ENCODE data around the gene TSSC4. TPM values are rescaled to one million over a fixed set of nuclear protein-coding genes. Genes with fewer than 3 reads are reported as not detected.

The TSSC4 gene
- total and polyA plus RNA-seq, 5 donors from 2014 or later: 59.6 to 97.4 (median 69.8) TPM

DNA sequence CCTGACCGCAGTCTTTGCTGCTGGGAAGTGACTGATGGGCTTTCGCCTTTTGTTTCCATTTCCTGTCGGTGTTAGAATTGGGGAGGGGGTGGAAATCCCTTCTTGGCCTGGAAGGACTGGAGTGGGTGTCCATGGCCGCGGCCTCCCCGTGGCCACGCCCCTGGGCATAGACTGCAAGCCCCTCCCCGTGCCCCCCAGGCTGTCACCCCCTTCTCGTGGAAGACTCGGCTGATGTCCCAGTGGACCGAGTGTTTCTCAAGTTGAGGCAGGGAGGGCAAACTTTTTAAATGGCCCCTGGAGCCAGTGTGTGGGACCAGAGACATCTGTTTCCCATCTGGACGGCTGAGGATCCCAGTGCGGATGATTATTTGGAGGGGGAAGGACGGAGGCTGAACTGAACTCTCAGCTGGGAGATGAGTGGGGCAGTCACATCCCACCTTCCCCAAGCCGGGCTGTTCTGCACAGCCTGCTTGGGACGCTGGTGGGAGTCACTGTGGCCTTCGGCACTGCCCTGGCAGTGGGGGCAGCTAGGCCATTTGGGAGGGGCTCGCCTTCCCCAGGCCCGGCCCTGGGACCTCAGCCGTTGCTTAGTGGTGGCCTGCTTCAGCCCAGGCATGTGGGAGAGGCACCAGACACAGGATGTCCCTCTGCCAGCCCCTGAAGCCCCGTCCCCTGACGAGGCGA lies 21.9 kb upstream of the TSSC4 start:
- Mint-ChIP-seq H3K4me1 (peaks cover 0 to 46% (median 22%) of the 10 kb centered on the region in 4 donors), H3K27me3 (no peaks in the 10 kb centered on the region), H3K4me3 (peak overlapping the region; percentile 74 to 91 (median 86)), H3K36me3 (no peaks in the 10 kb centered on the region), H3K27ac (peak overlapping the region; percentile 38 to 86 (median 78)), H3K9me3 (no peaks in the 10 kb centered on the region)
- H3K27me3 ChIP-seq (ENCODE audit: control insufficient read depth, insufficient read depth, low read length): no peaks in the 10 kb centered on the region
- H3K4me1 ChIP-seq (ENCODE audit: control insufficient read depth, insufficient read depth, low read length, poor library complexity, severe bottlenecking): peaks cover 44% of the 10 kb centered on the region
- peak overlapping the region; percentile 62 for H3K4me3 ChIP-seq (ENCODE audit: low read depth, low read length)
- ATAC-seq (ENCODE audit: low read depth in 2 of 2) (no peak), DNase-seq (no peak)
- no peaks in the 10 kb centered on the region for H3K36me3 ChIP-seq (ENCODE audit: control insufficient read depth, insufficient read depth, low read length)
- peak overlapping the region; percentile 71 for H3K27ac ChIP-seq (ENCODE audit: insufficient read depth, low read length, poor library complexity, severe bottlenecking)
- H3K9me3 ChIP-seq (ENCODE audit: control insufficient read depth in 2 of 2, low read length in 2 of 2): no peaks in the 10 kb centered on the region

DNA sequence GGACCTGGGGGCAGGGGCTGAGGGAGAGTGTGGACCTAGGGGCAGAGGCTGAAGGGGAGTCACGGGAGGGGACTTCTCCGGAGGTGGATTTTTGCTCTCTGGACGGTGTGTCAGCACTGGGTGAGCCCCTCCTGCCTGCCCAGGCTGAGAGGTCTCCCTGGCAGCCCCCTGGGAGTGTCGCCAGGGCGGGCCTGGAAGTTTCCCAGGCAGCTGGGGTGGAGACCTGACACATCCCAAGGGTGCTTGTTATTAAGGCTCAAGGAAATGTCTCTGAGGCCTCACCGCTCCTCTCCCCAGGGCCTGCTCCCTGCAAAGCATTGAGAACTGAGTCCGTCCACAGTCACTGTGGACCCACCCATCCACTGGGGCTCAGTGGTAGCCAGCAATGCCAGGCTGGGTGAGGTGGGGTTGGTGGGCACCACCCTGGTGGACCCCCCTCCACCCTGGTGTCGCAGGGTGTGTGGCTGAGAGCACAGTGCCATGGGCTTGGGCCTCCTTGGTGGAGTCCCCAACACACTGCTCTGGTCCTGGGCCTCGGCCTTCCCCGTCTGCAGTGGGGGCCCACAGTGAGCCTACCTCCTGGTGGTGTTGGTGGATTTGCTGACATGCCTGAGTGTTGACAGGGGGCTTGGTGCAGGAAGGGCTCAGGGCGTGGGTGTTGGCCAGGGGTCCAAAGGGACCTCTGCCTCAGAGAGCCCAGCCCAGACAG lies 20.9 kb upstream of the TSSC4 start:
- Histone ChIP-seq H3K27ac (ENCODE audit: insufficient read depth, low read length, poor library complexity, severe bottlenecking) (peak overlapping the region; percentile 23), H3K9me3 (ENCODE audit: control insufficient read depth in 2 of 2, low read length in 2 of 2) (no peaks in the 10 kb centered on the region), H3K27me3 (ENCODE audit: control insufficient read depth, insufficient read depth, low read length) (no peaks in the 10 kb centered on the region), H3K36me3 (ENCODE audit: control insufficient read depth, insufficient read depth, low read length) (no peaks in the 10 kb centered on the region), H3K4me3 (ENCODE audit: low read depth, low read length) (no peak overlapping the region), H3K4me1 (ENCODE audit: control insufficient read depth, insufficient read depth, low read length, poor library complexity, severe bottlenecking) (peaks cover 48% of the 10 kb centered on the region)
- Mint-ChIP-seq H3K4me1 (peaks cover 0 to 54% (median 25%) of the 10 kb centered on the region in 4 donors), H3K4me3 (peak overlapping the region; percentile 21 to 54 (median 50)), H3K9me3 (no peaks in the 10 kb centered on the region), H3K36me3 (no peaks in the 10 kb centered on the region), H3K27ac (no peak overlapping the region), H3K27me3 (no peaks in the 10 kb centered on the region)
- DNase-seq (no peak), ATAC-seq (ENCODE audit: low read depth in 2 of 2) (no peak)

- Mint-ChIP-seq H3K4me1 (peaks cover 0 to 61% (median 28%) of the 10 kb centered on the region in 4 donors), H3K9me3 (no peaks in the 10 kb centered on the region), H3K27me3 (no peaks in the 10 kb centered on the region), H3K4me3 (peak overlapping the region in 3 of 4 donors; percentile 35 to 65 (median 54)), H3K27ac (peak overlapping the region in 1 of 3 donors; percentile 66), H3K36me3 (no peaks in the 10 kb centered on the region)
- Histone ChIP-seq H3K4me1 (ENCODE audit: control insufficient read depth, insufficient read depth, low read length, poor library complexity, severe bottlenecking) (peaks cover 52% of the 10 kb centered on the region), H3K27ac (ENCODE audit: insufficient read depth, low read length, poor library complexity, severe bottlenecking) (no peak overlapping the region), H3K4me3 (ENCODE audit: low read depth, low read length) (no peak overlapping the region), H3K36me3 (ENCODE audit: control insufficient read depth, insufficient read depth, low read length) (no peaks in the 10 kb centered on the region), H3K9me3 (ENCODE audit: control insufficient read depth in 2 of 2, low read length in 2 of 2) (no peaks in the 10 kb centered on the region), H3K27me3 (ENCODE audit: control insufficient read depth, insufficient read depth, low read length) (no peaks in the 10 kb centered on the region)
- DNase-seq: no peak
- ATAC-seq (ENCODE audit: low read depth in 2 of 2): no peak
Observed at GRCh38 chr11:2380396-2380795, 20.2 kb upstream of the TSSC4 start.

DNA sequence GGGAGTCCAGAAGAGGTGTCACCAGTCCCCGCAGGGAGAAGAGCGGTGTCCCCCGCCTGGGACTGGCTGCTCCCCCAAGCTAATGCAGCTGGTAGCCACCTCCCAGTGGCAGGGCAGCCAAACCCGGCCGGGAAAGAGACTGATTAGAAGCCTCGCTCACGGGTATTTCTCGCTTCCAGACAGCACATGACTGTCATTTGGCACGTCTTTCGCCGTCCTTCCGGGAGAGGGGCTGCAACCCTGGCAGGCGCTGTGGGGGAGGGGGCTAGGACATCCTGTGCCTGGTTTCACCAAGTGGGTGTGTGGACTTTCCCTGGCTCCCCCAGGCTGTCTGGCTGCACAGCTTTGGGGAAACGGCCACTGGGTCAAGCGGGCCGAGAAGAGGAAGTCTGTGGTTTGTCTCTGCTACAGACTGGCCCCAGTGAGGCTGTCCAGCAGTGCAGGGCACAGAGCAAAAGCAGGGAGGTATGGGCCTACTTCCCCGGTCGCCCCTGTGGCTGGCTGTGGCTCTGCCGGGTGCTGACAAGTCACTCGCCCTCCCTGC lies 19.7 kb upstream of the TSSC4 start:
- no peak overlapping the region for H3K27ac ChIP-seq (ENCODE audit: insufficient read depth, low read length, poor library complexity, severe bottlenecking)
- ATAC-seq (ENCODE audit: low read depth in 2 of 2): no peak
- H3K27me3 ChIP-seq (ENCODE audit: control insufficient read depth, insufficient read depth, low read length): no peaks in the 10 kb centered on the region
- H3K9me3 ChIP-seq (ENCODE audit: control insufficient read depth in 2 of 2, low read length in 2 of 2): no peaks in the 10 kb centered on the region
- peak overlapping the region; percentile 19 to 65 (median 56) for H3K4me3 Mint-ChIP-seq
- H3K4me1 ChIP-seq (ENCODE audit: control insufficient read depth, insufficient read depth, low read length, poor library complexity, severe bottlenecking): peaks cover 55% of the 10 kb centered on the region
- H3K4me1 Mint-ChIP-seq: peaks cover 0 to 66% (median 30%) of the 10 kb centered on the region in 4 donors
- DNase-seq: no peak
- H3K9me3 Mint-ChIP-seq: no peaks in the 10 kb centered on the region
- H3K27me3 Mint-ChIP-seq: no peaks in the 10 kb centered on the region
- H3K27ac Mint-ChIP-seq: peak overlapping the region in 1 of 3 donors; percentile 66
- no peak overlapping the region for H3K4me3 ChIP-seq (ENCODE audit: low read depth, low read length)
- no peaks in the 10 kb centered on the region for H3K36me3 Mint-ChIP-seq
- no peaks in the 10 kb centered on the region for H3K36me3 ChIP-seq (ENCODE audit: control insufficient read depth, insufficient read depth, low read length)

- H3K27ac ChIP-seq (ENCODE audit: insufficient read depth, low read length, poor library complexity, severe bottlenecking): no peak overlapping the region
Observed at GRCh38 chr11:2381494-2382128, 18.9 kb upstream of the TSSC4 start.

DNA sequence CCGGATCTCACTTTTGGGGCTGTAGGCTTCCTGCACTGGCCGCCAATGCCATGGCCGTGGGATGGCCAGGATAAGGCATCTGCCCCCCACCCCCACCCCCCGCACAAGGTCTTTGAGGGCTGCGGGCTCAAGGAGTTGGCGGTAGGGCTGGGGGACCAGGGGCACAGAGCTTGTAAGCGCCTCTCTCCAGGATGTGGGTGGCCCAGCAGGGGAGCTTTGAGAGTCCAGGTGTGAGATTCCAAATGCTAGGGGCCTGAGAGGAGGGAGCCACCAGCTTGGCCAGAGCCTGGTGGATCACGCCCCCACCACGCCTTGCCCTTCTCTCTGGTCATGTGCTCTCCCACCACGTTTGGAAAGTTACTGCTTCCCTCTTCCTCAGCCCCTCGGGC lies 18.4 kb upstream of the TSSC4 start:
- no peak overlapping the region for H3K27ac Mint-ChIP-seq
- H3K9me3 ChIP-seq (ENCODE audit: control insufficient read depth in 2 of 2, low read length in 2 of 2): no peaks in the 10 kb centered on the region
- H3K36me3 ChIP-seq (ENCODE audit: control insufficient read depth, insufficient read depth, low read length): no peaks in the 10 kb centered on the region
- DNase-seq (no peak), ATAC-seq (ENCODE audit: low read depth in 2 of 2) (no peak)
- no peak overlapping the region for H3K27ac ChIP-seq (ENCODE audit: insufficient read depth, low read length, poor library complexity, severe bottlenecking)
- peaks cover 0 to 77% (median 30%) of the 10 kb centered on the region in 4 donors for H3K4me1 Mint-ChIP-seq
- peaks cover 62% of the 10 kb centered on the region for H3K4me1 ChIP-seq (ENCODE audit: control insufficient read depth, insufficient read depth, low read length, poor library complexity, severe bottlenecking)
- peaks cover 0 to 1% (median 0%) of the 10 kb centered on the region in 7 donors for H3K9me3 Mint-ChIP-seq
- H3K27me3 ChIP-seq (ENCODE audit: control insufficient read depth, insufficient read depth, low read length): no peaks in the 10 kb centered on the region
- H3K36me3 Mint-ChIP-seq: no peaks in the 10 kb centered on the region
- H3K4me3 Mint-ChIP-seq: peak overlapping the region in 1 of 4 donors; percentile 47
- no peaks in the 10 kb centered on the region for H3K27me3 Mint-ChIP-seq
- no peak overlapping the region for H3K4me3 ChIP-seq (ENCODE audit: low read depth, low read length)

More at GRCh38 chr11:2381494-2382128, 18.9 kb upstream of the TSSC4 start:
- ATAC-seq (ENCODE audit: low read depth in 2 of 2) (no peak), DNase-seq (no peak)
- H3K27me3 ChIP-seq (ENCODE audit: control insufficient read depth, insufficient read depth, low read length): no peaks in the 10 kb centered on the region
- peaks cover 61% of the 10 kb centered on the region for H3K4me1 ChIP-seq (ENCODE audit: control insufficient read depth, insufficient read depth, low read length, poor library complexity, severe bottlenecking)
- no peaks in the 10 kb centered on the region for H3K36me3 ChIP-seq (ENCODE audit: control insufficient read depth, insufficient read depth, low read length)
- Mint-ChIP-seq H3K4me1 (peaks cover 0 to 72% (median 30%) of the 10 kb centered on the region in 4 donors), H3K9me3 (peaks cover 0 to 1% (median 0%) of the 10 kb centered on the region in 7 donors), H3K4me3 (peak overlapping the region; percentile 19 to 58 (median 54)), H3K27ac (peak overlapping the region in 1 of 3 donors; percentile 32), H3K36me3 (no peaks in the 10 kb centered on the region), H3K27me3 (no peaks in the 10 kb centered on the region)
- no peaks in the 10 kb centered on the region for H3K9me3 ChIP-seq (ENCODE audit: control insufficient read depth in 2 of 2, low read length in 2 of 2)
- no peak overlapping the region for H3K4me3 ChIP-seq (ENCODE audit: low read depth, low read length)

- H3K4me1 Mint-ChIP-seq: peaks cover 0 to 81% (median 30%) of the 10 kb centered on the region in 4 donors
- Histone ChIP-seq H3K27me3 (ENCODE audit: control insufficient read depth, insufficient read depth, low read length) (no peaks in the 10 kb centered on the region), H3K27ac (ENCODE audit: insufficient read depth, low read length, poor library complexity, severe bottlenecking) (no peak overlapping the region), H3K4me3 (ENCODE audit: low read depth, low read length) (no peak overlapping the region), H3K4me1 (ENCODE audit: control insufficient read depth, insufficient read depth, low read length, poor library complexity, severe bottlenecking) (peaks cover 65% of the 10 kb centered on the region), H3K36me3 (ENCODE audit: control insufficient read depth, insufficient read depth, low read length) (no peaks in the 10 kb centered on the region), H3K9me3 (ENCODE audit: control insufficient read depth in 2 of 2, low read length in 2 of 2) (no peaks in the 10 kb centered on the region)
- DNase-seq (no peak), ATAC-seq (ENCODE audit: low read depth in 2 of 2) (no peak)
- peak overlapping the region in 1 of 4 donors; percentile 52 for H3K4me3 Mint-ChIP-seq
- H3K36me3 Mint-ChIP-seq: no peaks in the 10 kb centered on the region
- peak overlapping the region in 2 of 3 donors; percentile 20 to 25 for H3K27ac Mint-ChIP-seq
- peaks cover 0 to 1% (median 0%) of the 10 kb centered on the region in 7 donors for H3K9me3 Mint-ChIP-seq
- no peaks in the 10 kb centered on the region for H3K27me3 Mint-ChIP-seq
Observed at GRCh38 chr11:2382936-2383851, 17.4 kb upstream of the TSSC4 start.

Data from CD4-positive, CD25-positive, alpha-beta regulatory T cell (primary cell).